ENCODE data around the gene TELO2.

TELO2 gene

GRCh38 chr16:1538804-1539520, 45.8 kb downstream of the TELO2 start:
- no peak overlapping the region for H3K4me3 ChIP-seq (ENCODE audit: low read depth, low read length)
- H3K27me3 ChIP-seq (ENCODE audit: insufficient read depth, low read depth, severe bottlenecking) = no peaks in the 10 kb centered on the region
- H3K27ac ChIP-seq = peak overlapping the region; percentile 94
- no peaks in the 10 kb centered on the region for H3K9me3 ChIP-seq (ENCODE audit: severe bottlenecking)
- peak; percentile 97 for DNase-seq
- H3K36me3 ChIP-seq = no peaks in the 10 kb centered on the region; the same call in 1 of the 2 replicates
- TF ChIP-seq, protein P1, sequence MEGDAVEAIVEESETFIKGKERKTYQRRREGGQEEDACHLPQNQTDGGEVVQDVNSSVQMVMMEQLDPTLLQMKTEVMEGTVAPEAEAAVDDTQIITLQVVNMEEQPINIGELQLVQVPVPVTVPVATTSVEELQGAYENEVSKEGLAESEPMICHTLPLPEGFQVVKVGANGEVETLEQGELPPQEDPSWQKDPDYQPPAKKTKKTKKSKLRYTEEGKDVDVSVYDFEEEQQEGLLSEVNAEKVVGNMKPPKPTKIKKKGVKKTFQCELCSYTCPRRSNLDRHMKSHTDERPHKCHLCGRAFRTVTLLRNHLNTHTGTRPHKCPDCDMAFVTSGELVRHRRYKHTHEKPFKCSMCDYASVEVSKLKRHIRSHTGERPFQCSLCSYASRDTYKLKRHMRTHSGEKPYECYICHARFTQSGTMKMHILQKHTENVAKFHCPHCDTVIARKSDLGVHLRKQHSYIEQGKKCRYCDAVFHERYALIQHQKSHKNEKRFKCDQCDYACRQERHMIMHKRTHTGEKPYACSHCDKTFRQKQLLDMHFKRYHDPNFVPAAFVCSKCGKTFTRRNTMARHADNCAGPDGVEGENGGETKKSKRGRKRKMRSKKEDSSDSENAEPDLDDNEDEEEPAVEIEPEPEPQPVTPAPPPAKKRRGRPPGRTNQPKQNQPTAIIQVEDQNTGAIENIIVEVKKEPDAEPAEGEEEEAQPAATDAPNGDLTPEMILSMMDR (IDR thresholded peaks at IDR 0.05; ENCODE audit: low read depth, low read length) = peak; percentile 93

GRCh38 chr16:1539720-1540555, 46.8 kb downstream of the TELO2 start:
- TF ChIP-seq, protein P1 (IDR thresholded peaks at IDR 0.05; ENCODE audit: low read depth, low read length) = no peak
- Histone ChIP-seq H3K27ac (peak overlapping the region; percentile 94), H3K4me3 (ENCODE audit: low read depth, low read length) (no peak overlapping the region), H3K9me3 (ENCODE audit: severe bottlenecking) (no peaks in the 10 kb centered on the region), H3K36me3 (no peaks in the 10 kb centered on the region; the same call in 1 of the 2 replicates), H3K27me3 (ENCODE audit: insufficient read depth, low read depth, severe bottlenecking) (no peaks in the 10 kb centered on the region)
- DNase-seq = no peak

DNA sequence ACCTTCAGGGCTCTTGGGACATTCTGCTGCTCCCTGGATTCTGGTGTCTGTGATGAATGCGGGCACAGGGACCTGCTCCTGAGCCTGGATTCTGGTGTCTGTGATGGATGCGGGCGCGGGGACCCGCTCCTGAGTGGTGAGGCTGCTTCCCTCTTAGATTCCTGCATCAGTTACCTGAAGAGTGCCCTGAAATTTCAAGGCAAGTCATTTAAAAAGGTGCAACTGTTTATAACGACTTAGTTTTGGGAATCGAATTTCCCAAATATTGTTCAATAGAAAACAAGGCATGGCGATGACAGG, 47.3 kb downstream of the TELO2 start:
- no peak overlapping the region for H3K4me3 ChIP-seq (ENCODE audit: low read depth, low read length)
- H3K27me3 ChIP-seq (ENCODE audit: insufficient read depth, low read depth, severe bottlenecking) = no peaks in the 10 kb centered on the region
- H3K9me3 ChIP-seq (ENCODE audit: severe bottlenecking) = no peaks in the 10 kb centered on the region
- no peaks in the 10 kb centered on the region; the same call in 1 of the 2 replicates for H3K36me3 ChIP-seq
- H3K27ac ChIP-seq = peak overlapping the region; percentile 94
- TF ChIP-seq, protein P1 (IDR thresholded peaks at IDR 0.05; ENCODE audit: low read depth, low read length) = no peak
- no peak for DNase-seq

- DNase-seq = peak; percentile 26
- Histone ChIP-seq H3K9me3 (ENCODE audit: severe bottlenecking) (no peaks in the 10 kb centered on the region), H3K36me3 (no peaks in the 10 kb centered on the region; the same call in 1 of the 2 replicates), H3K27me3 (ENCODE audit: insufficient read depth, low read depth, severe bottlenecking) (no peaks in the 10 kb centered on the region), H3K4me3 (ENCODE audit: low read depth, low read length) (no peak overlapping the region), H3K27ac (peak overlapping the region; percentile 94)
- TF ChIP-seq, protein P1 (IDR thresholded peaks at IDR 0.05; ENCODE audit: low read depth, low read length) = no peak
These were observed 48.4 kb downstream of the TELO2 start for GRCh38 chr16:1541293-1542165.

DNA sequence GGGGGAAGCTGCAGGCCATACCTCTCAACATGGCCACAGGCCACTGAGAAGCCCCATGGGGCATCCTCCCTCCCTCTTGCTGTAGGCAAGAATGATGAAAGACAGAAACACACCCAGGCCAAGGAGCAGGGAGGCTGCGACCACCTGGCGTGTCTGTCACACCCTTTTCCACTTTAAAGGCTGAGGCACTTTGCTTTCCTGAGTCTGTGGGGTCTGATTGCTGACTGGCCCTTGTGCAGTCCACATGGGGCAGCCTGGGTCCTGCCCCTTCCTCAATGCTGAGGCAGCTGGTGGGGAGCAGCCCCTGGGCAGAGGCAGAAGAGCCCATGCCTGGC, 49.0 kb downstream of the TELO2 start:
- TF ChIP-seq, protein P1 (IDR thresholded peaks at IDR 0.05; ENCODE audit: low read depth, low read length) = no peak
- DNase-seq = no peak
- Histone ChIP-seq H3K27me3 (ENCODE audit: insufficient read depth, low read depth, severe bottlenecking) (no peaks in the 10 kb centered on the region), H3K27ac (peak overlapping the region; percentile 94), H3K4me3 (ENCODE audit: low read depth, low read length) (no peak overlapping the region), H3K9me3 (ENCODE audit: severe bottlenecking) (no peaks in the 10 kb centered on the region), H3K36me3 (no peaks in the 10 kb centered on the region; the same call in none of the 2 replicates)
